GM21825 (cell line): ENCODE results near the gene FFAR4.

Experiments
- ATAC-seq: cut with Tn5 transposase; IDR thresholded peaks from one replicate; pipeline ENCODE4 v1.9.1; 2021; ENCODE audit warnings: mild to moderate bottlenecking, moderate library complexity; ENCODE audit not compliant: unreplicated experiment

Gene FFAR4

DNA sequence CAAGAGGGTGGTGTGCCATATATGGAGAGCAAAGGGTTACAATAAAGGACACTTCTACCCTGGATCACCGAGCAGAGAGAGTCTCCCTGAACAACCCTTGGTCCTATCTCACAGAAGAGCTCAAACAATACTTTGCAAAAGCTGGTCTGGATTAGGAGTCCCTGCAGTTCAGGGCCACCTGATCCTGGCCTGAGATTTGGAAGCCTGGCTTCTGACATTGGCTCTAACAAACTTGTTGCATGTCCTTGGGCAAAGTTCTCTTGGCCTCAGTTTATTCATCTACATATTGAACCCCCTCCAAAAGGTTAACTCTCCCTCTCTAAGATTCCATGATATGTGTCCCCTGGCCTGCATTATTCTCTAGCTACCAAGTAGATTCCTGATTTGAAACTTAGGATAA, 32.9 kb downstream of the FFAR4 start:
- no peak for ATAC-seq

- ATAC-seq: no peak
Measured at GRCh38 chr10:93599778-93600177, 33.3 kb downstream of the FFAR4 start.

DNA sequence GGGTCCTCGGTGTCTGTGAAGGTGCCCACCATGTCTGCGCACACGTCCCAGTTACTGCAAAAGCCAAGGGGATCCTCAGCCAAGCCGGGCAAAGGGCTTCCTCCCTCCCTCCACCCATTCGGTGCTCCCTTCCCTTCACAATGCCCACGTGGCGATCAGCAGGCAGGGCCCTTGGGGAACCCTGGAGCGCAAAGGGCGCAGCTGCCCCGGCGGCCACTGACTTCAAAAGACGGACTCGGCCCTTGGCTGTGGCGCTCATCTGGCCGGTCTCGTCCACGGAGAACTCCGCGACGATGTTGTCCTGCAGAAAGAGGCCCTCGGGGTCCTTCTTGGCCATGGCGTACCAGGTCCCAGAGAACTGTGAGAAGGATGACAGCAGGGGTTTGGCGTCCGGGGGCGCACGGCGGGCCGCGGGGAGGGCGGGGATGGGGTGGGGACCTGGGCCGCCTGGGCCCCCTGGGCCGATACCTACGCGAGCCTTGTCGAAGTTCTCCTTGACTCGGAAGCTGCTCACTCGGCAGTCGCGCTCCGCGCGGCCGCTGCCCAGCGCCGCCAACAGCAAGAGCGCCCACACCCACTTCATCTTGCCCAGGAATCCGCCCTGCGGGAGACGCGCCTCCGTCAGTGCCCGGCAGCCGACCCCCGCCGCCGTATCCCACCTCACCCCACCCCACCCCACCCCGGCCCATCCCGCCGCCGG, 34.1 kb downstream of the FFAR4 start:
- ATAC-seq: no peak

GRCh38 chr10:93601146-93601773, 34.8 kb downstream of the FFAR4 start, which contains the start of gene RBP4:
TSS of gene RBP4 (minus strand) at chr10:93601235. CDS start at chr10:93601028, 207 bp downstream.
- ATAC-seq: no peak

DNA sequence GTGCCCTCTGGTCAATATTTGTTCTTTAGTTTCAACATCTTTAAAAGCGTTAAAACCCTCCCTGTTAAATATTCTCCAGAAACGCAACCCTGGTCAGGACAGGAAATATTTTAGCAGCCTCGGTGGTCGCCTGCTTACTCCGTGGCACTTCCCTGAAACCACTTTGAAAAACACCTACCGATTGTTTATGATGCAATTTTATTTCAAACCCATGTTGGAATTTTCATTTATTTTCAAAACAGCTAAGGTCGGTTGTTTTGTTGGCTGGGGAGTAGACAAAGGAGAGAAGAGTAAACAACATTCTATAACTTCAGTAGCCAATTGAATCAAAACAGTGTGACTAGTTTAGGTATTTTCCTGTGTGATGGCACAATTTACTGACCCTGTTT, 35.3 kb downstream of the FFAR4 start:
- ATAC-seq: no peak

GRCh38 chr10:93603023-93603422, 36.6 kb downstream of the FFAR4 start:
- no peak for ATAC-seq

GRCh38 chr10:93604146-93604545, 37.7 kb downstream of the FFAR4 start:
- no peak for ATAC-seq

- ATAC-seq: no peak
Measured at GRCh38 chr10:93608421-93608820, 42.0 kb downstream of the FFAR4 start.

DNA sequence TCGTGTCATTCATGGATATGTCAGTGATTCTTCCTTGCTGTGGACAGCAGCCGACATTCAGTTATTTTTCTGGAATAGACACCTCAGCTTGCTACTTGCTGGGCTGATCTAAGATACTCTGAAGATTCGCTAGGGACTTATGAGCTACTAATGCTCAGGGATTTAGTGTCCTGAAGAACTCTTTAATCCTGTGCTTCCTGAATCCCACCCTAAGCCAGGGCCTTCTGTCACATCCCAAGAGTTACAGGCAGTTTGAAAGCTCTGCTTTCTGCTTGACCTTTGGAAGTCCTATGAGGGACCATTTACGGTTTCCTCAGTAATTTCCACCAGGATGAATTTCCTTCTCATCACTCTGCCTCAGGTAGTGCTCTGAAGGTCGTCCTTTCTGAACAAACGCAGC, 45.8 kb downstream of the FFAR4 start, which contains the start of gene PDE6C:
PDE6C (plus strand) TSS at position 227 of the 400 bp plus-strand sequence. CDS start 189 bp downstream, outside the sequence.
- no peak for ATAC-seq

GRCh38 chr10:93613126-93613525, 46.7 kb downstream of the FFAR4 start:
- no peak for ATAC-seq

DNA sequence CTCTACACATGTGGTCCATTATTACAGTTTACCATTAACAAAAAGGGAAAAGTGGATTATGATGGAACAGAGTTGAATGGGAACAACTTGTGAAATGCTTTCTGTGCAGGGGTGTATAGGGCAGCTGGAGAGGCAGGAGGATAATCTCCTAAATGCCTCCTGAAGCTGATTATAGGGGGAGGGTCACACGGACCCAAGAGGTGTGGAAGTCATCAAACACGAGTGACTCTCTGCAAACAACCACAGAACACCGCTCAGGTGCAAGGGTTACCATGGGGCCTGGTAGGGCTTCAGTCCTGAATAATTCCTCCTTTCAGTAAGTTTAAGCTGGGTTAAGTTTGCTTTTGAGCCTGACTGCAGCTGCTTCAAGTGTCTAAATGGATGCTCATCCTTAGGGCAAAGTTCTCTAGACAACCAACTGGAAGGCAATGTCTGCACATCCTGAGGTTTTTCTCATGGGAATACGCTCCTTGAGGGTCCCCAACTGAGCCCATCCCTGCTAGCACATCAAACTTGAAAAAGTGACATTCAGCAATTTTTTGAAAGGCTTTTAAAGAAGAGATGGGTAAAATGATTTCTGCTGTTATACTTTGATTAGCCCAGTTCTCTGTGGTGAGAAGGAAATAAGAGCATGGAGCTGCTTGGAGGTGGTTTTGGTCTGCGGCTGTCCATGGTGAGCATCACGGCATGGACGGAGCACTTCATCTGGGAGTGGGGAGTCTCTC, 47.8 kb downstream of the FFAR4 start:
- no peak for ATAC-seq

DNA sequence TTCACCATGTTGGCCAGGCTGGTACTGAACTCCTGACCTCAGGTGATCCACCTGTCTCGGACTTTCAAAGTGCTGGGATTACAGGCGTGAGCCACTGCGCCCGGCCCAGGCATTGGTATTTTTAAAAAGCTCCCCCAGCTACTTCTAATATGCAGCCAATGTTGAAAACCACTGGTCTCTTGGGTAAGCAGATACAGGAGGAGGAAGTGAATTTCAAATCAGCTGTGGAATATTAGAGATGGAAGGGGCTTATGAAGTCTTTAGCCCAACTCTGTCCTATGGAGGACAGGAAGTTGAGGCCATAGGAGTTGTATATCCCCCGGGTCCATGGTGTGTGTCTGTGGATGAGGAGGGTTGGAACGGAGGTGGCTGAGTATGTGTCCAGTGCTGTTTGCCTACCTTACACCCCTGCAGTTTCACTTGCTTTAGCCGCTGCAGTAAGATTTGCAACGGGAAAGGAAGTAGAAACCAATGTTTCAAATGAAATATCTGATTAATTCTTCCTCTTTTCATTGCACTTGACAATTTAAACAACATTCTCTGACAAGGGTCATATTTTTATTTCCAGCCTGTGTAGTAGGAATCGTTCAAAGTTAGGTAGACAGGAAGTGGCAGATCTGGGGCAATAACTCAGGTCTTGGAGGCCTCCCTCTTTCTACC, 49.2 kb downstream of the FFAR4 start:
- no peak for ATAC-seq

DNA sequence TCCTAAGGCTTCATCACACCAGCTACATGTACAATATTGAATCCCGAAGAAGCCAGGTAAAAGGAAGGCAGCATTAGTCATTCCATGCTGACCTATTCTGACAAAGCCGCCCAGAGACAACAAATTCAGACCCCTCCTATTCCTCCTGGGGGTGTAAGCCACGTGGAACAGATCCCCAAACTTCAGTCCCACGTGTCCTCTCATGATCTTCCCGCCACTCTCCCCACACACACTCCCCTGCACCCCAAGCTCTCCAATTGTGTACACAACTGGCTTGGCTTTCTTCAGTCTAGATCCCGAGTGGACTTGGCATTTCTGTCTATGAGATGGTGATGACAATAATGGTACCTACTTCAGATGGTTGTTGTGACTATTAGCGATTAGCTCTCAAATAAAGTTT, 54.5 kb downstream of the FFAR4 start:
- no peak for ATAC-seq

DNA sequence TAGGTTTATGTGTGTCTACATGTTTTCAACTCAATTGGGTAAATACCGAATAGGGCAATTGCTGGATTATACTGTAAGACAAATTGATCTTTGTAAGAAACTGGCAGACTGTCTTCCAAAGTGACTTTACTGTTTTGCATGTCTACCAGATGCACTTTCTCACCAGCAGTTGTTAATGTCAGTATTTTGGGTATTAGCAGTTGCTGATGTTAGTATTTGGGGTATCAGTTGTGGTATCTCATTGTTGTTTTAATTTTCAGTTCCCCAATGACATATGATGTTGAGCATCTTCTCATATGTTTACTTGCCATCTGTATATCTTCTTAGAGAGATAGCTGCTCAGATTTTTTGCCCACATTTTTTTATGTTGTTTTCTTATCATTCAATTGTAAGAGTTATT, 56.5 kb downstream of the FFAR4 start:
- ATAC-seq: no peak

DNA sequence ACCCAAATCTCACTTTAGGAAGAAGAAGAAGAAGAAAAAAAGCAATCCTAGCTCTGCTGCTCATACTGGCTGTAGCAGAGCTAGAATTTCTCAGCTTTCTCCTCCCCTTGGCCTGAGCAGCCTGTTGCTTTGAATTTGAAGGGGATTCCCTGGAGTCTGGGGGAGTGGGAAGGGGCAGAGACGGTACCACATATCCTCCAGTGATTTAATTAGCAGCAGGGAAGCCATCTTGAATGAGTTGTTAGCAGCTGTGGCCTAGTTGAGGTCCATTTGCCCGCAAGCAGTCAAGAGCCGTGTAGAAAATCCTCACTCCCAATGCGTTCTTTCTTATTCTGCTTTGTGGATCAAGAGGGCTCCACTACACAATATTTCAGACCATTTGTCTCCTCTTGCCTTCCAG, 62.4 kb downstream of the FFAR4 start:
- no peak for ATAC-seq

- no peak for ATAC-seq
Measured at GRCh38 chr10:93629647-93630305, 63.3 kb downstream of the FFAR4 start.

- ATAC-seq: no peak
Measured at GRCh38 chr10:93630625-93631557, 64.4 kb downstream of the FFAR4 start.
